HUES6 (cell line): ENCODE results near the gene SCIN.
"Not testable (repeated sequence)": the region's sequence is repeated elsewhere in the genome, so short reads cannot be mapped to it uniquely, and the experiment has no call there.

Experiments used
- H3K27ac ChIP-seq: 2 replicates; pipeline ENCODE4 v1.7.0; 2013; ENCODE audit warnings: low read depth, mild to moderate bottlenecking, low read length, inconsistent platforms
- H3K27me3 ChIP-seq: 2 replicates; pipeline ENCODE4 v1.6.1; 2013; ENCODE audit warnings: low read length; ENCODE audit not compliant: control insufficient read depth, insufficient read depth
- H3K36me3 ChIP-seq: 2 replicates; pipeline ENCODE4 v1.6.1; 2013; ENCODE audit warnings: low read length; ENCODE audit not compliant: control insufficient read depth, insufficient read depth
- H3K4me1 ChIP-seq: 2 replicates; pipeline ENCODE4 v1.6.1; 2013; ENCODE audit warnings: low read length; ENCODE audit not compliant: control insufficient read depth, insufficient read depth
- H3K4me3 ChIP-seq: 2 replicates; pipeline ENCODE4 v1.5.1; 2013; ENCODE audit warnings: low read depth, low read length
- H3K9ac ChIP-seq: one replicate; pipeline ENCODE4 v1.6.1; 2013; ENCODE audit warnings: mild to moderate bottlenecking, low read length
- H3K9me3 ChIP-seq: 2 replicates; pipeline ENCODE4 v1.6.1; 2013; ENCODE audit warnings: low read depth, low read length; ENCODE audit not compliant: control insufficient read depth, insufficient read depth

SCIN gene

GRCh38 chr7:12648704-12649261 is 78.3 kb downstream of the SCIN start:
- no peak overlapping the region for H3K27ac ChIP-seq
- no peak overlapping the region for H3K4me3 ChIP-seq
- no peaks in the 10 kb centered on the region for H3K27me3 ChIP-seq
- H3K4me1 ChIP-seq: peaks cover 22% of the 10 kb centered on the region; the same call in 1 of the 2 replicates
- no peak overlapping the region for H3K9ac ChIP-seq
- no peaks in the 10 kb centered on the region for H3K9me3 ChIP-seq
- H3K36me3 ChIP-seq: no peaks in the 10 kb centered on the region

DNA sequence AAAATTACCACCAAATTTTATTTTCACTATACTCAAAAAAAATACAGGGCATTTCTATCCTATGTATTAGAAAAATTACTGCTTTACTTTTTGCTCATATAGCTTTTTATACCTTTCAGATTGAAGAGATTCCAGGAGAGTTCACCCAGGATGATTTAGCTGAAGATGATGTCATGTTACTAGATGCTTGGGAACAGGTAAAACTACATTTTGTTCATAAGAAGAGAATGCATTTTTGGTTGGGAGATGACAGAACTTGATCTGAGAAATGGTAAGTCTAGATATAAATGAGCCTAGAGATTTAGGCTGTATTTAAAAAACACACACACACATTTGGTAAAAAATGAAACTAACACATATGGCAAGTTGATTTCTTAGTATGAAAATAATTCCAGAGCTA is 78.8 kb downstream of the SCIN start:
- Histone ChIP-seq H3K36me3 (no peaks in the 10 kb centered on the region), H3K9ac (no peak overlapping the region), H3K27ac (no peak overlapping the region), H3K9me3 (no peaks in the 10 kb centered on the region), H3K27me3 (no peaks in the 10 kb centered on the region), H3K4me3 (no peak overlapping the region), H3K4me1 (peaks cover 22% of the 10 kb centered on the region; the same call in 1 of the 2 replicates)

DNA sequence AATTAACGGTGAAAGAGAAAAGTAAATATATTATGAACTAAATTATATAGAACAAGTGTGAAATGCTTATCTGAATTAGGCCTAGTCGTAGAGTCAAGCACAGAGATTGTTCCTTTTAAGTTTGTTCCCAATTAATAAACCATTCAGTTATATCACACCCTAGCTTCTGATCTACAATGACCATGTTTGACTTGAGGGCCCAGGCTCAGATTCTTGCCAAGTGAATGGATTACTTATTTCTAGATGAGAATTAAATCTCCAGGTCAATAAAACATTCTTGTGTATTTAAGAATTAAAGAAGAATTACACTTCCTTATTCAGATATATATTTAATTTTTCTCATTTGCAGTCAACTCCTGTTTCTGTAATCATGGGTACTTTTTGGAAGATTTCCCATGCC is 79.6 kb downstream of the SCIN start:
- Histone ChIP-seq H3K27me3 (no peaks in the 10 kb centered on the region), H3K27ac (no peak overlapping the region), H3K36me3 (no peaks in the 10 kb centered on the region), H3K9ac (no peak overlapping the region), H3K9me3 (no peaks in the 10 kb centered on the region), H3K4me1 (peaks cover 22% of the 10 kb centered on the region; the same call in 1 of the 2 replicates), H3K4me3 (no peak overlapping the region)

DNA sequence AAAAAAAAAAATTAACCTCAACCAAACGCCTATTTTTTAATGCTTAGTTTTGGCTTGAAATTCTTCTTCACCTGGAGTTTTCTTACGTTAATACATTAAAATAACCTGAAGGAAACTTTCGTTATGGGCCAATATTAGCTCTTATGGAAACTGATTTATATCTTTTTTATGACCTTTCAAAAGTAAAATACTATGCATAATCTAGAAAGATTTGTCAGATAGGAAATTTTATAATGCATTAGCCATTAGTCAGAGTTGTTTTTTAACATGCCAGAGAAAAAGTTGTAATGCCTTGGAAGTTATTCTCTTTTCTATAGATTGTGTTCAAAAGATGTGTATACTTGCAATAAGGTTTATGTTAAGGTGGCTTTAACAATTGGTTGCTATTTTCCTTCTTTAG is 82.6 kb downstream of the SCIN start:
- no peaks in the 10 kb centered on the region for H3K27me3 ChIP-seq

DNA sequence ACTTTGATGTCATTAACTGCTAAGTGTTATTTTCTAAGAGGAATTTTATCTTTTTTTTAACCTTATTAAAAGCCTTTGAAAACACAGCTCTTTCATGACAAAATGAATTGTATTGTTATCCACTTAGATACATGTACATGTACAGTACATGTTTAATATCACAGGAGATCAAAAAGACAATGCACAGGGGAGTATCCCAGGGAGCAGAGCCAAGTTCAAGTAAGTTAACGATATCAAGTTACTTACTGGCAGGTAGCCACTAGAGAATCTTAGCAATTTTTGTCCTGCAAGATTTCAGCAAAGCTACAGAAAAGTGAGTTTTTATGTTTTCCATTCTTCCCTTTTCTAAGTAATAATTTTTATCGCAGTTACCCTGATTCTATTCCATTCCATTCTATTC is 83.0 kb downstream of the SCIN start:
- no peak overlapping the region for H3K4me3 ChIP-seq
- H3K9me3 ChIP-seq: no peaks in the 10 kb centered on the region
- H3K36me3 ChIP-seq: no peaks in the 10 kb centered on the region
- no peak overlapping the region for H3K27ac ChIP-seq
- no peaks in the 10 kb centered on the region for H3K27me3 ChIP-seq
- 0 out of 2 replicates have a peak, but pooled peaks cover 4% of the 10 kb centered on the region for H3K4me1 ChIP-seq
- H3K9ac ChIP-seq: no peak overlapping the region

More for the DNA sequence above, 82.6 kb downstream of the SCIN start:
- Histone ChIP-seq H3K4me3 (no peak overlapping the region), H3K27ac (no peak overlapping the region), H3K4me1 (0 out of 2 replicates have a peak, but pooled peaks cover 5% of the 10 kb centered on the region), H3K9me3 (no peaks in the 10 kb centered on the region), H3K9ac (no peak overlapping the region), H3K36me3 (no peaks in the 10 kb centered on the region)

GRCh38 chr7:12655161-12655560 is 84.6 kb downstream of the SCIN start:
- H3K4me3 ChIP-seq: no peak overlapping the region
- H3K9ac ChIP-seq: no peak overlapping the region
- H3K9me3 ChIP-seq: 0 out of 2 replicates have a peak, but pooled peaks cover 4% of the 10 kb centered on the region
- H3K36me3 ChIP-seq: no peaks in the 10 kb centered on the region
- H3K4me1 ChIP-seq: no peaks in the 10 kb centered on the region
- no peak overlapping the region for H3K27ac ChIP-seq
- H3K27me3 ChIP-seq: no peaks in the 10 kb centered on the region

GRCh38 chr7:12660423-12660822 is 89.9 kb downstream of the SCIN start:
- H3K27ac ChIP-seq, H3K4me3 ChIP-seq, H3K36me3 ChIP-seq, H3K4me1 ChIP-seq, H3K27me3 ChIP-seq: not testable (repeated sequence)
- H3K9me3 ChIP-seq: peaks cover 14% of the 10 kb centered on the region; the same call in 1 of the 2 replicates
- peak overlapping the region; percentile 39 for H3K9ac ChIP-seq

DNA sequence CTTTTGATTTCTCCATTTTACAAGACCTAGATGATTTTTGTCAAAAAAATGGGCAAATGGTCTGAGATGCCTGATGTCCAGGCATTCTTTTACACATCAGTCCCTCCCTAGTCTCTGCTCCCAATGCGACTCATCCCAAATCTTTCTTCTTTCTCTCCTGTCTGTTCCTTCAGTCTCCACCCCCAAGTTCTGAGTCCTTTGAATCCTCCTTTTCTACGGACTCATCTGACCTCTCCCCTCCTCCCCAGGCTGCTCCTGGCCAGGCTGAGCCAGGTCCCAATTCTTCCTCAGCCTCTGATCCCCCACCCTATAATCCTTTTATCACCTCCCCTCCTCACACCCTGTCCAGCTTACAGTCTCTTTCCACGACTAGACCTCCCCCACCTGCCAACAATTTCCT is 90.5 kb downstream of the SCIN start:
- H3K36me3 ChIP-seq, H3K4me3 ChIP-seq, H3K27ac ChIP-seq, H3K9ac ChIP-seq, H3K4me1 ChIP-seq, H3K27me3 ChIP-seq: not testable (repeated sequence)
- H3K9me3 ChIP-seq: peaks cover 14% of the 10 kb centered on the region; the same call in 1 of the 2 replicates

DNA sequence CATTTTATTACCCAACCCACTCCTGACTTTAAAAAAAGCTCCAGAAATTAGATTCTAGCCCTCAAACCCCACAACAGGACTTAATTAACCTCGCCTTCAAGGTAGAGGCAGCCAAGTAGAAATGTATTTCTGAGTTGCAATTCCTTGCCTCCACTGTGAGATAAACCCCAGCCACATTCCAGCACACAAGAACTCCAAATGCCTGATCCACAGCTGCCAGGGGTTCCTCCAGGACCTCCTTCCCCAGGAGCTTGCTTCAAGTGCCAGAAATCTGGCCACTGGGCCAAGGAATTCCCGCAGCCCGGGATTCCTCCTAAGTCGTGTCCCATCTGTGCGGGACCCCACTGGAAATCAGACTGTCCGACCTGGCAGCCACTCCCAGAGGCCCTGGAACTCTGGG is 91.1 kb downstream of the SCIN start:
- Histone ChIP-seq H3K27ac (no peak overlapping the region), H3K4me3 (no peak overlapping the region), H3K27me3 (no peaks in the 10 kb centered on the region), H3K4me1 (no peaks in the 10 kb centered on the region), H3K9me3 (peaks cover 14% of the 10 kb centered on the region; the same call in 1 of the 2 replicates), H3K9ac (no peak overlapping the region), H3K36me3 (no peaks in the 10 kb centered on the region)

DNA sequence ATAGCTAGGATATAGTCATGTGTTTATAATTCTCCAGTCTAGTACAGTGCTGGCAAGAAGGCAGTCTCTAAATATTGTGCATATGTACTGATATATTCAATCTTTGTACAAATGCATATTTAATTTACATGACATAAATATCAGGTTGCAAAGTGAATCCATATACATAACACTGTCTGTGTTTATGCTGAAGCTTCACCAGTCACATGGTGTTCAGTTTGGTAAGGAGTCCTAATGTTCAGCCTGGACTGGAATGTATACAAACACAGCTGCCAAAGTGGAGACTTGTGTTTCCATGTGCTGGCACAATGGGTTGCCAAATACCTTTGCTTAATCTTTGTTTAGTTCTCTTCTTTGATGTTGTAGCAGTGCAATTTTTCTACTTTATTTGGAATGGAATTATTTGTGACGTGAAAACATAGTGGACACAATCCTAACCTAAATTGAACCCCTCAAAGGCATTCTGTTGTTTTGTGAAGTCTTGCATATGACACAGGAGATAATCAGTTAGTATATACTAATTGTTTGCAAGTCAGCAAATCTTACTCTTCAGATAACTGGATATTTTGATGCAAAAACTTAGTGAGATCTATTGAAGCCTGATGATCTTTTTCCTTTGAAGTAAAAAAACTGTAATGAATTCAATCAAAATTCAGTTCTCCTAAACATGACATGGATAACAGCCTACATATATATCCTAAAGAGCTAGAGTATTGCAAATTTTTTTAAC is 99.6 kb downstream of the SCIN start:
- Histone ChIP-seq H3K9me3 (no peaks in the 10 kb centered on the region), H3K27me3 (no peaks in the 10 kb centered on the region), H3K27ac (no peak overlapping the region), H3K9ac (no peak overlapping the region), H3K36me3 (no peaks in the 10 kb centered on the region), H3K4me3 (no peak overlapping the region), H3K4me1 (no peaks in the 10 kb centered on the region)

DNA sequence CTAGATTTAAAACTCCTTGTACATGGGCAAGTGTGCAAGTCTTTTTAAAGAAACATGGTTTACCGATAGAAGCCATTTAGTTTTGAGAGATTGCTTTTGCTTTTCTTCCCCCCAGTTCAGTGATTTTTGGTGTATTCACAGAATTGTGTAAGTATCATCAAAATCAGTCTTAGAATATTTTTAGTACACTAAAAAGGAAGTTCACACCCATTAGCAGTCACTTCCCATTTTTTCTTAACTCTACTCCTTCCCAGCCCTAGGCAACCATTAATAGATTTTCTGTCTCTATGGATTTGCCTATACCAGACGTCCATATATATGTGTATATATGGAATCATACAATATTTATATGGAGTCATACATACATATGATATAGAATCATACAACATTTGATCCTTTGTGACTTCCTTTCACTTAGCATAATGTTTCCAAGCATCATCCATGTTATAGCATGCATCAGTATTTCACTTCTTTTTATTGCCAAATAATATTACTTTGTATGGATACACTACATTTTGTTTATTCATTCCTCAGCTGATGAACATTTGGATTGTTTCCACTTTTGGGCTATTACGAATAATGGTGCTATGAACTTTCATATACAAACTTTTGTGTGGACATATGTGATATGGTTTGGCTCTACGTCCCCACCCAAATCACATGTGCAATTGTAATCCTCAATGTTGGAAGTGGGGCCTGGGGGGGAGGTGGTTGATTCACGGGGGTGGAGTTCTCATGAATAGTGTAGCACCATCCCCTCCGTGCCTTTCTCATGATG is 100.4 kb downstream of the SCIN start:
- no peak overlapping the region for H3K4me3 ChIP-seq

More for the DNA sequence above, 100.4 kb downstream of the SCIN start:
- no peaks in the 10 kb centered on the region for H3K4me1 ChIP-seq
- H3K9me3 ChIP-seq: peaks cover 6% of the 10 kb centered on the region
- H3K36me3 ChIP-seq: no peaks in the 10 kb centered on the region
- H3K9ac ChIP-seq: no peak overlapping the region
- no peak overlapping the region for H3K27ac ChIP-seq
- H3K27me3 ChIP-seq: no peaks in the 10 kb centered on the region
